Left lung (tissue), 14 donors: ENCODE data around the gene BAAT. TPM values are rescaled to one million over a fixed set of nuclear protein-coding genes. Genes with fewer than 3 reads are reported as not detected.
"Not testable (repeated sequence)": the region's sequence is repeated elsewhere in the genome, so short reads cannot be mapped to it uniquely, and the experiment has no call there.

Experiments used
- ATAC-seq: fragments of 200-7000 bp; cut with Tn5 transposase; one replicate; pipeline ENCODE4 v1.9.1; 2020; ENCODE audit warnings: moderate library complexity
- DNase-seq, 4 donors: peaks; one replicate each; pipeline ENCODE4 v3.0.0-alpha.2; 2013 to 2020
- H3K27ac ChIP-seq, 2 donors: fragments of 200-600 bp; sonication (generic) in 1 of 2; one replicate each; pipeline versions ENCODE4 v1.5.0 to v1.8.0; 2020 to 2021
- H3K27me3 ChIP-seq, 2 donors: fragments of 200-600 bp; sonication (generic) in 1 of 2; one replicate each; pipeline versions ENCODE4 v1.5.0 to v1.8.0; 2020 to 2021
- H3K36me3 ChIP-seq, 2 donors: fragments of 200-600 bp; sonication (generic) in 1 of 2; one replicate each; pipeline versions ENCODE4 v1.5.0 to v1.8.0; 2020 to 2021
- H3K4me1 ChIP-seq, 2 donors: fragments of 200-600 bp; one replicate each; pipeline ENCODE4 v1.8.0; 2021
- H3K4me3 ChIP-seq, 2 donors: fragments of 200-600 bp; sonication (generic) in 1 of 2; one replicate each; pipeline versions ENCODE4 v1.5.0 to v1.8.0; 2020 to 2021; ENCODE audit warnings: mild to moderate bottlenecking in 1 of 2
- H3K9me3 ChIP-seq, 2 donors: fragments of 200-600 bp; sonication (generic) in 1 of 2; one replicate each; pipeline versions ENCODE4 v1.5.0 to v1.8.0; 2020 to 2021
- CTCF ChIP-seq, 2 donors: fragments of 200-600 bp; sonication (generic) in 1 of 2; IDR thresholded peaks; one replicate each; pipeline versions ENCODE4 v1.5.0 to v1.8.0; 2021; ENCODE audit warnings: antibody characterized with exemption in 2 of 2
- intact Hi-C, 2 donors: fragments of 100-400 bp; cut with DNase I; formaldehyde crosslinking; loops; one replicate each; pipeline versions ENCODE4 v1.11.2 to v1.14.2; 2022
- long read RNA-seq, 12 donors: library from polyadenylated mRNA in 2 of 12; unstranded in 2 of 12; transcript quantifications; one replicate each; pipeline ENCODE4 v2.0.0 and lab custom pipeline, GENCODE V29; 2019 to 2026
- polyA plus RNA-seq, 6 donors: library from polyadenylated mRNA; unstranded; fragments of 120-200 nt; gene quantifications; one replicate each; pipeline ENCODE4 v1.2.1, GENCODE V29; 2013; ENCODE audit not compliant: insufficient read length in 6 of 6
- total RNA-seq, 2 donors: library from RNA; stranded (reverse); fragmentation: NEBNext Ultra II Directional; extraction: Animal tissue kit (Norgen Biotek cat#: 25700); gene quantifications; one replicate each; pipeline ENCODE4 v1.2.1, GENCODE V29; 2021
- donor health status: DM: no; HTN: yes; CAD: no.
- donor health status: DM: no; HTN: no; CAD: no.

The BAAT gene
- total RNA-seq = 10 to 100 TPM in 1 of 2 donors, 1 to 10 TPM in 1; 1.0 to 18.6 TPM
- polyA plus RNA-seq = under 1 TPM; 0.28 to 0.74 (median 0.54) TPM
- long read RNA-seq, donor 1 = 0 reads
- long read RNA-seq, donor 2 = 0 reads
- long read RNA-seq, donor 3 = 0 reads
- long read RNA-seq, donor 4, transcript BAAT-201 (4 exons, 3,377 nt) = major isoform, 8 of 10 reads
- long read RNA-seq, donor 4, partial matches to known transcripts = 1 of 10 reads
- long read RNA-seq, donor 4, other reads (novel, unspliced or antisense) = 1 of 10 reads
- long read RNA-seq, donor 5 = 0 reads
- long read RNA-seq, donor 6 = 0 reads
- long read RNA-seq, donor 7 = 0 reads
- long read RNA-seq, donor 8 = 0 reads
- long read RNA-seq, donor 9 = 0 reads
- long read RNA-seq, donor 10, partial matches to known transcripts = 0 of 1 reads
- long read RNA-seq, donor 10, other reads (novel, unspliced or antisense) = 0 of 1 reads
- long read RNA-seq, donor 11 = 0 reads
- long read RNA-seq, donor 12, partial matches to known transcripts = 9 of 9 reads
- long read RNA-seq, donor 12, other reads (novel, unspliced or antisense) = 0 of 9 reads

- H3K27me3 ChIP-seq, H3K27ac ChIP-seq, intact Hi-C loops, H3K4me3 ChIP-seq, H3K4me1 ChIP-seq, ATAC-seq, DNase-seq: not testable (repeated sequence)
- H3K9me3 ChIP-seq = peaks cover 0 to 17% of the 10 kb centered on the region in 2 donors
- H3K36me3 ChIP-seq = peaks cover 0 to 12% of the 10 kb centered on the region in 2 donors
These were observed at the start of gene BAAT for GRCh38 chr9:101384873-101385536. Gene BAAT, minus strand, starts transcription at chr9:101385006. Its CDS starts 13,602 bp downstream, at chr9:101371404.

GRCh38 chr9:101433229-101433628, 48.4 kb upstream of the BAAT start:
- intact Hi-C loops = no loop called here
- no peak overlapping the region for H3K27ac ChIP-seq
- H3K4me1 ChIP-seq = no peaks in the 10 kb centered on the region
- DNase-seq (no peak), ATAC-seq (no peak)
- no peaks in the 10 kb centered on the region for H3K9me3 ChIP-seq
- TF ChIP-seq CTCF (IDR thresholded peaks at IDR 0.05) = no peak
- H3K36me3 ChIP-seq = no peaks in the 10 kb centered on the region
- H3K27me3 ChIP-seq = no peaks in the 10 kb centered on the region
- H3K4me3 ChIP-seq = no peak overlapping the region

- no peaks in the 10 kb centered on the region for H3K9me3 ChIP-seq
- H3K4me1 ChIP-seq = no peaks in the 10 kb centered on the region
- H3K27me3 ChIP-seq = no peaks in the 10 kb centered on the region
- ATAC-seq = no peak
- intact Hi-C loops = no loop called here
- no peak for DNase-seq
- no peaks in the 10 kb centered on the region for H3K36me3 ChIP-seq
- no peak for TF ChIP-seq CTCF (IDR thresholded peaks at IDR 0.05)
- no peak overlapping the region for H3K4me3 ChIP-seq
- no peak overlapping the region for H3K27ac ChIP-seq
These were observed 47.9 kb upstream of the BAAT start for GRCh38 chr9:101432740-101433139.

- no peaks in the 10 kb centered on the region for H3K9me3 ChIP-seq
- DNase-seq (no peak), ATAC-seq (no peak)
- H3K4me3 ChIP-seq = no peak overlapping the region
- H3K36me3 ChIP-seq = no peaks in the 10 kb centered on the region
- intact Hi-C loops = no loop called here
- no peaks in the 10 kb centered on the region for H3K27me3 ChIP-seq
- H3K4me1 ChIP-seq = no peaks in the 10 kb centered on the region
- H3K27ac ChIP-seq = no peak overlapping the region
- TF ChIP-seq CTCF (IDR thresholded peaks at IDR 0.05) = no peak
These were observed 47.4 kb upstream of the BAAT start for GRCh38 chr9:101432171-101432570.

GRCh38 chr9:101429736-101430135, 44.9 kb upstream of the BAAT start:
- no peak for DNase-seq
- intact Hi-C loops = no loop called here
- no peak overlapping the region for H3K4me3 ChIP-seq
- H3K9me3 ChIP-seq = no peaks in the 10 kb centered on the region
- no peaks in the 10 kb centered on the region for H3K4me1 ChIP-seq
- TF ChIP-seq CTCF (IDR thresholded peaks at IDR 0.05) = no peak
- ATAC-seq = no peak
- H3K36me3 ChIP-seq = no peaks in the 10 kb centered on the region
- no peaks in the 10 kb centered on the region for H3K27me3 ChIP-seq
- no peak overlapping the region for H3K27ac ChIP-seq
